22Rv1 (cell line): ENCODE data around the gene NCAN.

ENCODE experiments used
- H3K27ac ChIP-seq: fragments of 450-650 bp; 2 replicates; pipeline ENCODE4 v1.5.1; 2017
- ZFX ChIP-seq: fragments of 450-650 bp; IDR thresholded peaks from 2 replicates; pipeline ENCODE4 v1.6.1; 2017; ENCODE audit warnings: antibody characterized with exemption, borderline replicate concordance
- TF ChIP-seq, protein P1 (sequence below): fragments of 450-650 bp; IDR thresholded peaks from 2 replicates; pipeline ENCODE4 v1.5.1; 2017; ENCODE audit warnings: mild to moderate bottlenecking

NCAN gene

DNA sequence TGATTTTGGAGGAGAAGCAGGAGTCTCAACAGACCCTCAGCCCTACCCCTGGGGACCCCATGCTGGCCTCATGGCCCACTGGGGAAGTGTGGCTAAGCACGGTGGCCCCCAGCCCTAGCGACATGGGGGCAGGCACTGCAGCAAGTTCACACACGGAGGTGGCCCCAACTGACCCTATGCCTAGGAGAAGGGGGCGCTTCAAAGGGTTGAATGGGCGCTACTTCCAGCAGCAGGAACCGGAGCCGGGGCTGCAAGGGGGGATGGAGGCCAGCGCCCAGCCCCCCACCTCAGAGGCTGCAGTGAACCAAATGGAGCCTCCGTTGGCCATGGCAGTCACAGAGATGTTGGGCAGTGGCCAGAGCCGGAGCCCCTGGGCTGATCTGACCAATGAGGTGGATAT, 14.9 kb downstream of the NCAN start:
- TF ChIP-seq ZFX = no peak
- TF ChIP-seq, protein P1, sequence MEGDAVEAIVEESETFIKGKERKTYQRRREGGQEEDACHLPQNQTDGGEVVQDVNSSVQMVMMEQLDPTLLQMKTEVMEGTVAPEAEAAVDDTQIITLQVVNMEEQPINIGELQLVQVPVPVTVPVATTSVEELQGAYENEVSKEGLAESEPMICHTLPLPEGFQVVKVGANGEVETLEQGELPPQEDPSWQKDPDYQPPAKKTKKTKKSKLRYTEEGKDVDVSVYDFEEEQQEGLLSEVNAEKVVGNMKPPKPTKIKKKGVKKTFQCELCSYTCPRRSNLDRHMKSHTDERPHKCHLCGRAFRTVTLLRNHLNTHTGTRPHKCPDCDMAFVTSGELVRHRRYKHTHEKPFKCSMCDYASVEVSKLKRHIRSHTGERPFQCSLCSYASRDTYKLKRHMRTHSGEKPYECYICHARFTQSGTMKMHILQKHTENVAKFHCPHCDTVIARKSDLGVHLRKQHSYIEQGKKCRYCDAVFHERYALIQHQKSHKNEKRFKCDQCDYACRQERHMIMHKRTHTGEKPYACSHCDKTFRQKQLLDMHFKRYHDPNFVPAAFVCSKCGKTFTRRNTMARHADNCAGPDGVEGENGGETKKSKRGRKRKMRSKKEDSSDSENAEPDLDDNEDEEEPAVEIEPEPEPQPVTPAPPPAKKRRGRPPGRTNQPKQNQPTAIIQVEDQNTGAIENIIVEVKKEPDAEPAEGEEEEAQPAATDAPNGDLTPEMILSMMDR = no peak
- H3K27ac ChIP-seq = no peak overlapping the region

DNA sequence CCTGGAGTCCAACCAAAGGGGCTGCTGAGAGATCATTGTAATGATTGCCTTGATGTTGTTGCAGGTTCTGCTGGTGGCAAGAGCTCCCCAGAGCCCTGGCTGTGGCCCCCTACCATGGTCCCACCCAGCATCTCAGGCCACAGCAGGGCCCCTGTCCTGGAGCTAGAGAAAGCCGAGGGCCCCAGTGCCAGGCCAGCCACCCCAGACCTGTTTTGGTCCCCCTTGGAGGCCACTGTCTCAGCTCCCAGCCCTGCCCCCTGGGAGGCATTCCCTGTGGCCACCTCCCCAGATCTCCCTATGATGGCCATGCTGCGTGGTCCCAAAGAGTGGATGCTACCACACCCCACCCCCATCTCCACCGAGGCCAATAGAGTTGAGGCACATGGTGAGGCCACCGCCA, 15.5 kb downstream of the NCAN start:
- TF ChIP-seq, protein P1 = no peak
- TF ChIP-seq ZFX = no peak
- H3K27ac ChIP-seq = no peak overlapping the region

DNA sequence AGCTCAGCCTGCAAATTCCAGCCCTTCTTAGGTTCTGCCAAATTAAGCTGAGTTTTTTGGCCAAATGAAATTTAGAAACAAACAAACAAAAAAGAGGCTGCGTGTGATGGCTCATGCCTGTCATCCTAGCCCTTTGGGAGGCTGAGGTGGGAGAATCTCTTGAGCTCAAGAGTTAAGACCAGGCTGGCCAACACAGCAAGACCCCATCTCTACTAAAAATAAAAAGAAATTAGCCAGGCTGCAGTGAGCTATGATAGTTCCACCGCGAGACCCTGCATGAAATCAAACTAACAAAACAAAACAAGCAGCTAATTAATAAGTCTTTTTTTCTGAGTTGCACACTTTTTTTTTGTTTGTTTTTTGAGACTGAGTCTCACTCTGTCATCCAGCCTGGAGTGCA, 17.9 kb downstream of the NCAN start:
- TF ChIP-seq, protein P1 = no peak
- TF ChIP-seq ZFX = no peak
- no peak overlapping the region for H3K27ac ChIP-seq

DNA sequence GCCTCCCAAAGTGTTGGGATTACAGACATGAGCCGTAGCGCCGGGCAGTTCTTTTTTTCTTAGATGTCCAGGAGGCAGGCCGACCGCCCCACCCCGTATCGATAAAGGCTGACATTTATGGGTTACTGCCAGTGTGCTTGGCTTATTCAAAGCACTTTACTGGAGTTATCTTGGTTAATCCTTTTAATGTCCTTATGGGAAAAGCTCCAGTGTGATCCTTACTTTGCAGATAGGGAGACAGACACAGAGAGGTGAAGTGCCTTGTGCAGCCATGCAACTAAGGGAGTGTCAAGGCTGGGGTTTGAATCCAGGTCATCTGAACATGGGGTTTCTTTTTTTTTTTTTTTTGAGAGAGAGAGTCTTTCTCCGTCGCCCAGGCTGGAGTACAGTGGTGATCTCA, 19.2 kb downstream of the NCAN start:
- H3K27ac ChIP-seq = no peak overlapping the region
- TF ChIP-seq ZFX = no peak
- TF ChIP-seq, protein P1 = no peak

DNA sequence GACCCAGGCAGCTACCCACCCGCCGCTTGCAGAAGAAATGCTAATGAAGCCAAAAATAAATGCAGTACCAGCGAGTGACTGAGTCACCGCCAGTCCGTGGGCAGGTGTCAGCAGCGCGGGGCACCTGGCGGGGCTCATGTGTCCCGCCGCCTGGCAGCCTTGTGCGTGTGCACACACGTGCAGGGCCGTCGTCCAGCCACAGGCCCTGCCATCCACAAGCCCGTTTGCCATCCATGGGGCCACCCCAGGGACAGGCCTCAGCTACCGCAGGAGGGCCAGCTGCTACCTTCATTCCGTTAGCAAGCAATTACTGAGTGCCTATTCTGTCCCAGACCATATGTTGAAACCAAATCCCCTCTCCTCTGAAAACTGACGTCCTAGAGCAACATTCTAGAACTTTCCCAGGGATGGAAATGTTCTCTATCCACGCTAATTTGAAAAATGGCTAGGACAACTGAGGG, 20.5 kb downstream of the NCAN start:
- TF ChIP-seq, protein P1 = no peak
- TF ChIP-seq ZFX = no peak
- no peak overlapping the region for H3K27ac ChIP-seq

DNA sequence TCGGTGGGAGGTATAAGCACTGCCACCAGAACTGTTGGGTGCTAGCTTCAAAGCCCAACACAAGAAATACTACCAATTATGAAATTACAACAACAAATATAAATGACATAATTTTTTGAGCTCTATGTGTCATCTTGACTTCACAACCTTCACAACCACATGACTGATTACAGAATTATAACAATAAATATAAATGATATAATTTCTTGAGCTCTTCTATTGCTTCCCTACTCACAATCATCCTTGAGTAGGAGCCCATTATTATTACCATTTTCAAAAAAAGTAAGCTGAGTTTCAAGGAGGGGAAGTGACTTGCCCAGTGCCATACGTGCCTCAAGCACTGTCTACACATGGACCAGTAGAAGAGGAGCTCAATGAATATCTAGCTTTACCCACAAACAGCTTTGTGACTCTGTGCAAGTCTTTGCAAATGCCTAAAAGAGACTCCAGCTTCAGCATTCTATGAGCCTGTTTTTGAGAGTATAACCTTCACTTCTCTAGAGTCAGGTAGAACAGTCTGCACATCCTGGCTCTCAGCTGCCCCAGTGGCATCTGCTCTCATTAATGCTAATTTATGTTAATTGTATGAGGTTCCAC, 22.6 kb downstream of the NCAN start:
- no peak overlapping the region for H3K27ac ChIP-seq
- TF ChIP-seq, protein P1 = no peak
- TF ChIP-seq ZFX = no peak

DNA sequence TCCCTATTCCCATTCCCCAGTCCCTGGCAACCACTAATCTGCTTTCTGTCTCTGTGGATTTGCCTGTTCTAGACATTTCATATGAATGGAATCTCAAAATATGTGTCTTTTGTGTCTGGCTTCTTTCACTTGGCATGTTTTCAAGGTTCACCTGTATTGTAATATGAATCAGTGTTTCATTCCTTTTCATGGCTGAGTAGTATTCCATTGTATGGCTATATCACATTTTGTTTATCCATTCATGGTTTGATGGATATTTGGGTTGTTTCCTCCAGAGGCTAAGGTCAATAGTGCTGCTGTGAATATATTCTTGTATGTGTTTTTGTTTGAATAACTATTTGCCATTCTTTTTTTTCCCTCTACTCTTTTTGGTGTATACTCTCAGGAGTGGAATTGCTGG, 24.4 kb downstream of the NCAN start:
- no peak overlapping the region for H3K27ac ChIP-seq
- TF ChIP-seq ZFX = no peak
- TF ChIP-seq, protein P1 = no peak
